Measurements from ENCODE around the gene CCNI2. TPM values are rescaled to one million over a fixed set of nuclear protein-coding genes. Genes with fewer than 3 reads are reported as not detected.

The CCNI2 gene
- total and polyA plus RNA-seq, 10 of the 15 experiments (the other 5 are each of a cell fraction or from before 2014, with no cell fraction given) = 1.8 to 8.0 (median 3.2) TPM

DNA sequence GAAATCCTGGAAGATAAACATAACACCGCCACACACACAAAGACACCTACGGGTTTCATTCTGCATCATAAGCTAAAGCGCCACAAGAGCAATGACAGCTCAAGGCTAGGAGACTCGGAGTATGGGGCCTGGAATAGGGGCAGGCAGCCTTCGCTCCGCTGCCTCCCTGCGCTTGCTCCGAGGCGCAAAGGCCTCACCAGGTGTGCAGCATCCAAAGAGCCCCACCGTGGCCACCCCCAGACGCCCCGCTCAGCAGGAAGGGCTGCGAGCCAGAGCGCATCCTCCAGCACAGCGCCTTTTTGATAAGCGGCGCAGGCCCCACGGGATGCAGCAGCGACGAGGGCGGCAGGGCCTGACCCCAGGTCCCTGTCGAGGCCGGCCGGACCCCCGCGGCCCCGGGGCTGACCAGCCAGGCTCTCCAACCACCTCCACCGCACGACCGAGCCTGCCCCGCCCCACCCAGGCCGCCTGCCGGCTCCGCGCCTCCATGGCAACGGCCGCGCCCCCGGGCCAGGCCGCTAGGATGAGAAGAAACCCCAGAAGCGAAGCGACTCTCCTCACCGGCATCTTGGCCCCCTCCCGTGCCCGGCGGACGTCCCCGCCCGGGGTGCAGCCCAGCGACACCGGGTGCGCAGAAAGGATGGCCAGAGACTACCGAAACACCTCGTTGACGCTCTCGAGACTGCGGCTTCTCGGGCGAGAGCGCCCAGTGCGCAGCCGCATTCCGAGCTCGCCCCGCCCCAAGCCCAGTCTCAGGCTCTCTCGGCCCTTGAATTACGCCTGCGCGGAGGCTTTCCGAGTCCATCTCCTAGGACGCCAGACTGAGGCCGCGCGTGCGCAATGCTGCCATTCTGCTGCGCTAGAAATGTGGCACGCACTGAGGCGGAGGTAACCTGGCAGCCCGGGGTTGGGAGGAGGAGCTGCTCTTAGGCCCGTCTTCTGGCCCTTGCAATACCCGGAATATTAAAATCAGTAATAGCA, 10.1 kb upstream of the CCNI2 start, which contains the start of gene KIF3A (continued):
- TF ChIP-seq, protein P1, sequence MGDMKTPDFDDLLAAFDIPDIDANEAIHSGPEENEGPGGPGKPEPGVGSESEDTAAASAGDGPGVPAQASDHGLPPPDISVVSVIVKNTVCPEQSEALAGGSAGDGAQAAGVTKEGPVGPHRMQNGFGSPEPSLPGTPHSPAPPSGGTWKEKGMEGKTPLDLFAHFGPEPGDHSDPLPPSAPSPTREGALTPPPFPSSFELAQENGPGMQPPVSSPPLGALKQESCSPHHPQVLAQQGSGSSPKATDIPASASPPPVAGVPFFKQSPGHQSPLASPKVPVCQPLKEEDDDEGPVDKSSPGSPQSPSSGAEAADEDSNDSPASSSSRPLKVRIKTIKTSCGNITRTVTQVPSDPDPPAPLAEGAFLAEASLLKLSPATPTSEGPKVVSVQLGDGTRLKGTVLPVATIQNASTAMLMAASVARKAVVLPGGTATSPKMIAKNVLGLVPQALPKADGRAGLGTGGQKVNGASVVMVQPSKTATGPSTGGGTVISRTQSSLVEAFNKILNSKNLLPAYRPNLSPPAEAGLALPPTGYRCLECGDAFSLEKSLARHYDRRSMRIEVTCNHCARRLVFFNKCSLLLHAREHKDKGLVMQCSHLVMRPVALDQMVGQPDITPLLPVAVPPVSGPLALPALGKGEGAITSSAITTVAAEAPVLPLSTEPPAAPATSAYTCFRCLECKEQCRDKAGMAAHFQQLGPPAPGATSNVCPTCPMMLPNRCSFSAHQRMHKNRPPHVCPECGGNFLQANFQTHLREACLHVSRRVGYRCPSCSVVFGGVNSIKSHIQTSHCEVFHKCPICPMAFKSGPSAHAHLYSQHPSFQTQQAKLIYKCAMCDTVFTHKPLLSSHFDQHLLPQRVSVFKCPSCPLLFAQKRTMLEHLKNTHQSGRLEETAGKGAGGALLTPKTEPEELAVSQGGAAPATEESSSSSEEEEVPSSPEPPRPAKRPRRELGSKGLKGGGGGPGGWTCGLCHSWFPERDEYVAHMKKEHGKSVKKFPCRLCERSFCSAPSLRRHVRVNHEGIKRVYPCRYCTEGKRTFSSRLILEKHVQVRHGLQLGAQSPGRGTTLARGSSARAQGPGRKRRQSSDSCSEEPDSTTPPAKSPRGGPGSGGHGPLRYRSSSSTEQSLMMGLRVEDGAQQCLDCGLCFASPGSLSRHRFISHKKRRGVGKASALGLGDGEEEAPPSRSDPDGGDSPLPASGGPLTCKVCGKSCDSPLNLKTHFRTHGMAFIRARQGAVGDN (IDR thresholded peaks at IDR 0.05) = peak; percentile 51
- 0 out of 2 replicates have a peak, but pooled peaks have one; percentile 52 for TF ChIP-seq TCF3 (IDR thresholded peaks at IDR 0.05; ENCODE audit: borderline replicate concordance, insufficient read depth, low read depth, low read length)
- TF ChIP-seq, protein P2, sequence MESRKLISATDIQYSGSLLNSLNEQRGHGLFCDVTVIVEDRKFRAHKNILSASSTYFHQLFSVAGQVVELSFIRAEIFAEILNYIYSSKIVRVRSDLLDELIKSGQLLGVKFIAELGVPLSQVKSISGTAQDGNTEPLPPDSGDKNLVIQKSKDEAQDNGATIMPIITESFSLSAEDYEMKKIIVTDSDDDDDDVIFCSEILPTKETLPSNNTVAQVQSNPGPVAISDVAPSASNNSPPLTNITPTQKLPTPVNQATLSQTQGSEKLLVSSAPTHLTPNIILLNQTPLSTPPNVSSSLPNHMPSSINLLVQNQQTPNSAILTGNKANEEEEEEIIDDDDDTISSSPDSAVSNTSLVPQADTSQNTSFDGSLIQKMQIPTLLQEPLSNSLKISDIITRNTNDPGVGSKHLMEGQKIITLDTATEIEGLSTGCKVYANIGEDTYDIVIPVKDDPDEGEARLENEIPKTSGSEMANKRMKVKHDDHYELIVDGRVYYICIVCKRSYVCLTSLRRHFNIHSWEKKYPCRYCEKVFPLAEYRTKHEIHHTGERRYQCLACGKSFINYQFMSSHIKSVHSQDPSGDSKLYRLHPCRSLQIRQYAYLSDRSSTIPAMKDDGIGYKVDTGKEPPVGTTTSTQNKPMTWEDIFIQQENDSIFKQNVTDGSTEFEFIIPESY (IDR thresholded peaks at IDR 0.05) = no peak
